WTC11 (cell line): ENCODE data around the gene SLC7A10. TPM values are rescaled to one million over a fixed set of nuclear protein-coding genes. Genes with fewer than 3 reads are reported as not detected.

ENCODE experiments used
- ATAC-seq: fragments of 200-7000 bp; cut with Tn5 transposase; 2 replicates; pipeline ENCODE4 v1.10.0; 2021; ENCODE audit warnings: mild to moderate bottlenecking, moderate library complexity
- CTCF ChIA-PET: fragments of 300-600 bp; sonication (Branson Sonifier 250); formaldehyde crosslinking; loops from one replicate; lab custom pipeline; 2021; ENCODE audit warnings: antibody characterized with exemption; lab: Charles Lee
- POLR2A ChIA-PET: fragments of 350-600 bp; sonication (Branson Sonifier 250); formaldehyde crosslinking; loops from one replicate; lab custom pipeline; 2021; ENCODE audit warnings: antibody characterized with exemption; lab: Charles Lee
- DNase-seq: peaks from one replicate; pipeline ENCODE4 v3.0.0; 2021; ENCODE audit warnings: low spot score
- H3K27ac Mint-ChIP-seq: 2 replicates; pipeline ENCODE4 v1.8.0; 2021; ENCODE audit warnings: mixed read lengths
- H3K27me3 Mint-ChIP-seq: 2 replicates; pipeline ENCODE4 v1.8.0; 2021; ENCODE audit warnings: low read depth, mild to moderate bottlenecking, moderate library complexity, mixed read lengths
- H3K36me3 Mint-ChIP-seq: 2 replicates; pipeline ENCODE4 v1.8.0; 2021; ENCODE audit warnings: mixed read lengths
- H3K4me1 Mint-ChIP-seq: 2 replicates; pipeline ENCODE4 v1.8.0; 2022; ENCODE audit warnings: mixed read lengths
- H3K4me3 Mint-ChIP-seq: 2 replicates; pipeline ENCODE4 v1.8.0; 2021; ENCODE audit warnings: mild to moderate bottlenecking, moderate library complexity, mixed read lengths
- H3K9me3 Mint-ChIP-seq: 2 replicates; pipeline ENCODE4 v1.8.0; 2021; ENCODE audit warnings: mixed read lengths
- ATF1 ChIP-seq: sonication (generic); formaldehyde crosslinking; IDR thresholded peaks from 2 replicates; pipeline ENCODE4 v1.8.1; 2023; ENCODE audit warnings: mild to moderate bottlenecking, moderate library complexity, missing genetic modification reagents
- CDX4 ChIP-seq: fragments of 250-450 bp; sonication (Bioruptor Pico); IDR thresholded peaks from 2 replicates; pipeline ENCODE4 v1.9.0; 2021; ENCODE audit warnings: moderate library complexity, mild to moderate bottlenecking, inconsistent platforms, borderline replicate concordance
- E2F1 ChIP-seq: sonication (generic); formaldehyde crosslinking; IDR thresholded peaks from 2 replicates; pipeline ENCODE4 v1.8.0; 2022; ENCODE audit warnings: mild to moderate bottlenecking, missing genetic modification reagents
- E2F5 ChIP-seq: sonication (generic); formaldehyde crosslinking; IDR thresholded peaks from 2 replicates; pipeline ENCODE4 v1.8.1; 2022; ENCODE audit warnings: mild to moderate bottlenecking, moderate library complexity, missing genetic modification reagents
- HMGA2 ChIP-seq: fragments of 250-450 bp; sonication (Bioruptor Pico); IDR thresholded peaks from 2 replicates; pipeline ENCODE4 v1.4.0; 2021; ENCODE audit warnings: mild to moderate bottlenecking, moderate library complexity
- KAT7 ChIP-seq: sonication (generic); formaldehyde crosslinking; IDR thresholded peaks from 2 replicates; pipeline ENCODE4 v1.8.1; 2023; ENCODE audit warnings: missing genetic modification reagents, mild to moderate bottlenecking, borderline replicate concordance
- NFE2L1 ChIP-seq: sonication (generic); formaldehyde crosslinking; IDR thresholded peaks from 2 replicates; pipeline ENCODE4 v1.8.1; 2023; ENCODE audit warnings: missing genetic modification reagents
- OVOL2 ChIP-seq: fragments of 250-450 bp; sonication (Bioruptor Pico); IDR thresholded peaks from 2 replicates; pipeline ENCODE4 v1.9.0; 2021; ENCODE audit warnings: mild to moderate bottlenecking, borderline replicate concordance
- SOX15 ChIP-seq: fragments of 250-450 bp; sonication (Bioruptor Pico); IDR thresholded peaks from 2 replicates; pipeline ENCODE4 v1.9.0; 2021; ENCODE audit warnings: mild to moderate bottlenecking
- SP1 ChIP-seq: sonication (generic); formaldehyde crosslinking; conservative IDR thresholded peaks from 2 replicates; pipeline ENCODE4 v1.8.1; 2022; ENCODE audit warnings: missing genetic modification reagents
- TCF7 ChIP-seq: sonication (generic); formaldehyde crosslinking; IDR thresholded peaks from 2 replicates; pipeline ENCODE4 v1.8.0; 2022; ENCODE audit warnings: mild to moderate bottlenecking, low read depth, missing genetic modification reagents, moderate library complexity
- TEAD1 ChIP-seq: sonication (generic); formaldehyde crosslinking; IDR thresholded peaks from 2 replicates; pipeline ENCODE4 v1.8.0; 2022; ENCODE audit warnings: mild to moderate bottlenecking, missing genetic modification reagents
- ZNF138 ChIP-seq: sonication (generic); formaldehyde crosslinking; conservative IDR thresholded peaks from 2 replicates; pipeline ENCODE4 v1.8.1; 2022; ENCODE audit warnings: mild to moderate bottlenecking, moderate library complexity, missing genetic modification reagents
- total RNA-seq: library from RNA; stranded (reverse); gene quantifications from 3 replicates; pipeline ENCODE4 v1.2.3, GENCODE V29; 2021
- TF ChIP-seq, protein P1 (sequence below): sonication (generic); formaldehyde crosslinking; IDR thresholded peaks from 2 replicates; pipeline ENCODE4 v1.8.1; 2023; ENCODE audit warnings: mild to moderate bottlenecking, moderate library complexity, missing genetic modification reagents
- TF ChIP-seq, protein P2 (sequence below): sonication (generic); formaldehyde crosslinking; IDR thresholded peaks from 2 replicates; pipeline ENCODE4 v1.8.0; 2022; ENCODE audit warnings: missing genetic modification reagents
- TF ChIP-seq, protein P3 (sequence below): fragments of 250-450 bp; sonication (Bioruptor Pico); IDR thresholded peaks from 2 replicates; pipeline ENCODE4 v1.8.0; 2021; ENCODE audit warnings: mild to moderate bottlenecking
- TF ChIP-seq, protein P4 (sequence below): sonication (generic); formaldehyde crosslinking; IDR thresholded peaks from 2 replicates; pipeline ENCODE4 v1.8.1; 2023; ENCODE audit warnings: mild to moderate bottlenecking, missing genetic modification reagents, borderline replicate concordance
- TF ChIP-seq, protein P5 (sequence below): sonication (generic); formaldehyde crosslinking; IDR thresholded peaks from 2 replicates; pipeline ENCODE4 v1.8.0; 2023; ENCODE audit warnings: missing genetic modification reagents

The SLC7A10 gene
- total RNA-seq, 1 experiment from 2014 or later = 4.2 TPM

- DNase-seq (peak; percentile 39), ATAC-seq (peak; percentile 46)
- H3K9me3 Mint-ChIP-seq = no peaks in the 10 kb centered on the region
- 0 out of 2 replicates have a peak, but pooled peaks cover 3% of the 10 kb centered on the region for H3K4me1 Mint-ChIP-seq
- H3K27ac Mint-ChIP-seq = no peak overlapping the region
- peak overlapping the region; percentile 73 for H3K4me3 Mint-ChIP-seq
- no peak for TF ChIP-seq ATF1
- no peak for TF ChIP-seq TEAD1 (CRISPR knock-in tag)
- TF ChIP-seq HMGA2 (CRISPR knock-in tag) = 0 out of 2 replicates have a peak, but pooled peaks have one; percentile 7
- TF ChIP-seq, protein P1, sequence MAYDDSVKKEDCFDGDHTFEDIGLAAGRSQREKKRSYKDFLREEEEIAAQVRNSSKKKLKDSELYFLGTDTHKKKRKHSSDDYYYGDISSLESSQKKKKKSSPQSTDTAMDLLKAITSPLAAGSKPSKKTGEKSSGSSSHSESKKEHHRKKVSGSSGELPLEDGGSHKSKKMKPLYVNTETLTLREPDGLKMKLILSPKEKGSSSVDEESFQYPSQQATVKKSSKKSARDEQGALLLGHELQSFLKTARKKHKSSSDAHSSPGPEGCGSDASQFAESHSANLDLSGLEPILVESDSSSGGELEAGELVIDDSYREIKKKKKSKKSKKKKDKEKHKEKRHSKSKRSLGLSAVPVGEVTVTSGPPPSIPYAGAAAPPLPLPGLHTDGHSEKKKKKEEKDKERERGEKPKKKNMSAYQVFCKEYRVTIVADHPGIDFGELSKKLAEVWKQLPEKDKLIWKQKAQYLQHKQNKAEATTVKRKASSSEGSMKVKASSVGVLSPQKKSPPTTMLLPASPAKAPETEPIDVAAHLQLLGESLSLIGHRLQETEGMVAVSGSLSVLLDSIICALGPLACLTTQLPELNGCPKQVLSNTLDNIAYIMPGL (CRISPR knock-in tag) = peak; percentile 37; the same call in 1 of the 2 replicates
- peaks cover 25% of the 10 kb centered on the region for H3K27me3 Mint-ChIP-seq
- H3K36me3 Mint-ChIP-seq = peaks cover 5% of the 10 kb centered on the region; the same call in 1 of the 2 replicates
- ChIA-PET CTCF (interaction anchor here (1.0 to 5.2 kb wide), 4 partner anchors 11 to 40 kb away, joined by 3 to 34 read pairs (median 3); no protein-coding TSS in a partner anchor), POLR2A (interaction anchor here (0.6 to 1.0 kb wide), 3 partner anchors 11 to 310 kb away, joined by 3 to 6 read pairs (median 3); no protein-coding TSS in a partner anchor)
Observed at GRCh38 chr19:33194886-33195644, 30.6 kb downstream of the SLC7A10 start.

- H3K27ac Mint-ChIP-seq = no peak overlapping the region
- H3K27me3 Mint-ChIP-seq = peaks cover 25% of the 10 kb centered on the region
- ATAC-seq (peak; percentile 22), DNase-seq (peak; percentile 38)
- POLR2A ChIA-PET = interaction anchor here (1.0 kb wide), 1 partner anchor 311 kb away, joined by 3 read pairs; no protein-coding TSS in a partner anchor
- CTCF ChIA-PET = interaction anchor here (2.2 to 5.2 kb wide), 2 partner anchors 10 kb away, joined by 11 to 34 read pairs; no protein-coding TSS in a partner anchor
- H3K9me3 Mint-ChIP-seq = no peaks in the 10 kb centered on the region
- H3K4me1 Mint-ChIP-seq = 0 out of 2 replicates have a peak, but pooled peaks cover 3% of the 10 kb centered on the region
- H3K4me3 Mint-ChIP-seq = no peak overlapping the region
- H3K36me3 Mint-ChIP-seq = peaks cover 5% of the 10 kb centered on the region; the same call in 1 of the 2 replicates
- no peak for TF ChIP-seq ZNF138 (CRISPR knock-in tag)
- no peak for TF ChIP-seq SP1 (CRISPR knock-in tag)
- TF ChIP-seq NFE2L1 (CRISPR knock-in tag) = no peak
- TF ChIP-seq, protein P2, sequence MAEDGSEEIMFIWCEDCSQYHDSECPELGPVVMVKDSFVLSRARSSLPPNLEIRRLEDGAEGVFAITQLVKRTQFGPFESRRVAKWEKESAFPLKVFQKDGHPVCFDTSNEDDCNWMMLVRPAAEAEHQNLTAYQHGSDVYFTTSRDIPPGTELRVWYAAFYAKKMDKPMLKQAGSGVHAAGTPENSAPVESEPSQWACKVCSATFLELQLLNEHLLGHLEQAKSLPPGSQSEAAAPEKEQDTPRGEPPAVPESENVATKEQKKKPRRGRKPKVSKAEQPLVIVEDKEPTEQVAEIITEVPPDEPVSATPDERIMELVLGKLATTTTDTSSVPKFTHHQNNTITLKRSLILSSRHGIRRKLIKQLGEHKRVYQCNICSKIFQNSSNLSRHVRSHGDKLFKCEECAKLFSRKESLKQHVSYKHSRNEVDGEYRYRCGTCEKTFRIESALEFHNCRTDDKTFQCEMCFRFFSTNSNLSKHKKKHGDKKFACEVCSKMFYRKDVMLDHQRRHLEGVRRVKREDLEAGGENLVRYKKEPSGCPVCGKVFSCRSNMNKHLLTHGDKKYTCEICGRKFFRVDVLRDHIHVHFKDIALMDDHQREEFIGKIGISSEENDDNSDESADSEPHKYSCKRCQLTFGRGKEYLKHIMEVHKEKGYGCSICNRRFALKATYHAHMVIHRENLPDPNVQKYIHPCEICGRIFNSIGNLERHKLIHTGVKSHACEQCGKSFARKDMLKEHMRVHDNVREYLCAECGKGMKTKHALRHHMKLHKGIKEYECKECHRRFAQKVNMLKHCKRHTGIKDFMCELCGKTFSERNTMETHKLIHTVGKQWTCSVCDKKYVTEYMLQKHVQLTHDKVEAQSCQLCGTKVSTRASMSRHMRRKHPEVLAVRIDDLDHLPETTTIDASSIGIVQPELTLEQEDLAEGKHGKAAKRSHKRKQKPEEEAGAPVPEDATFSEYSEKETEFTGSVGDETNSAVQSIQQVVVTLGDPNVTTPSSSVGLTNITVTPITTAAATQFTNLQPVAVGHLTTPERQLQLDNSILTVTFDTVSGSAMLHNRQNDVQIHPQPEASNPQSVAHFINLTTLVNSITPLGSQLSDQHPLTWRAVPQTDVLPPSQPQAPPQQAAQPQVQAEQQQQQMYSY (CRISPR knock-in tag) = no peak
- no peak for TF ChIP-seq TCF7 (CRISPR knock-in tag)
- TF ChIP-seq OVOL2 (CRISPR knock-in tag) = no peak
- TF ChIP-seq CDX4 = no peak
- TF ChIP-seq, protein P3, sequence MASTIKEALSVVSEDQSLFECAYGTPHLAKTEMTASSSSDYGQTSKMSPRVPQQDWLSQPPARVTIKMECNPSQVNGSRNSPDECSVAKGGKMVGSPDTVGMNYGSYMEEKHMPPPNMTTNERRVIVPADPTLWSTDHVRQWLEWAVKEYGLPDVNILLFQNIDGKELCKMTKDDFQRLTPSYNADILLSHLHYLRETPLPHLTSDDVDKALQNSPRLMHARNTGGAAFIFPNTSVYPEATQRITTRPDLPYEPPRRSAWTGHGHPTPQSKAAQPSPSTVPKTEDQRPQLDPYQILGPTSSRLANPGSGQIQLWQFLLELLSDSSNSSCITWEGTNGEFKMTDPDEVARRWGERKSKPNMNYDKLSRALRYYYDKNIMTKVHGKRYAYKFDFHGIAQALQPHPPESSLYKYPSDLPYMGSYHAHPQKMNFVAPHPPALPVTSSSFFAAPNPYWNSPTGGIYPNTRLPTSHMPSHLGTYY (CRISPR knock-in tag) = no peak
- TF ChIP-seq, protein P4, sequence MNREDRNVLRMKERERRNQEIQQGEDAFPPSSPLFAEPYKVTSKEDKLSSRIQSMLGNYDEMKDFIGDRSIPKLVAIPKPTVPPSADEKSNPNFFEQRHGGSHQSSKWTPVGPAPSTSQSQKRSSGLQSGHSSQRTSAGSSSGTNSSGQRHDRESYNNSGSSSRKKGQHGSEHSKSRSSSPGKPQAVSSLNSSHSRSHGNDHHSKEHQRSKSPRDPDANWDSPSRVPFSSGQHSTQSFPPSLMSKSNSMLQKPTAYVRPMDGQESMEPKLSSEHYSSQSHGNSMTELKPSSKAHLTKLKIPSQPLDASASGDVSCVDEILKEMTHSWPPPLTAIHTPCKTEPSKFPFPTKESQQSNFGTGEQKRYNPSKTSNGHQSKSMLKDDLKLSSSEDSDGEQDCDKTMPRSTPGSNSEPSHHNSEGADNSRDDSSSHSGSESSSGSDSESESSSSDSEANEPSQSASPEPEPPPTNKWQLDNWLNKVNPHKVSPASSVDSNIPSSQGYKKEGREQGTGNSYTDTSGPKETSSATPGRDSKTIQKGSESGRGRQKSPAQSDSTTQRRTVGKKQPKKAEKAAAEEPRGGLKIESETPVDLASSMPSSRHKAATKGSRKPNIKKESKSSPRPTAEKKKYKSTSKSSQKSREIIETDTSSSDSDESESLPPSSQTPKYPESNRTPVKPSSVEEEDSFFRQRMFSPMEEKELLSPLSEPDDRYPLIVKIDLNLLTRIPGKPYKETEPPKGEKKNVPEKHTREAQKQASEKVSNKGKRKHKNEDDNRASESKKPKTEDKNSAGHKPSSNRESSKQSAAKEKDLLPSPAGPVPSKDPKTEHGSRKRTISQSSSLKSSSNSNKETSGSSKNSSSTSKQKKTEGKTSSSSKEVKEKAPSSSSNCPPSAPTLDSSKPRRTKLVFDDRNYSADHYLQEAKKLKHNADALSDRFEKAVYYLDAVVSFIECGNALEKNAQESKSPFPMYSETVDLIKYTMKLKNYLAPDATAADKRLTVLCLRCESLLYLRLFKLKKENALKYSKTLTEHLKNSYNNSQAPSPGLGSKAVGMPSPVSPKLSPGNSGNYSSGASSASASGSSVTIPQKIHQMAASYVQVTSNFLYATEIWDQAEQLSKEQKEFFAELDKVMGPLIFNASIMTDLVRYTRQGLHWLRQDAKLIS = no peak
- no peak for TF ChIP-seq E2F1 (CRISPR knock-in tag)
- TF ChIP-seq, protein P5, sequence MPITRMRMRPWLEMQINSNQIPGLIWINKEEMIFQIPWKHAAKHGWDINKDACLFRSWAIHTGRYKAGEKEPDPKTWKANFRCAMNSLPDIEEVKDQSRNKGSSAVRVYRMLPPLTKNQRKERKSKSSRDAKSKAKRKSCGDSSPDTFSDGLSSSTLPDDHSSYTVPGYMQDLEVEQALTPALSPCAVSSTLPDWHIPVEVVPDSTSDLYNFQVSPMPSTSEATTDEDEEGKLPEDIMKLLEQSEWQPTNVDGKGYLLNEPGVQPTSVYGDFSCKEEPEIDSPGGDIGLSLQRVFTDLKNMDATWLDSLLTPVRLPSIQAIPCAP (CRISPR knock-in tag) = no peak
- TF ChIP-seq SOX15 (CRISPR knock-in tag) = no peak
- TF ChIP-seq KAT7 (CRISPR knock-in tag) = no peak
- TF ChIP-seq E2F5 (CRISPR knock-in tag) = no peak
Observed at GRCh38 chr19:33194532-33194885, 31.1 kb downstream of the SLC7A10 start.
